Panc1 (cell line): ENCODE data around the gene ORC3.
"Not testable (repeated sequence)": the region's sequence is repeated elsewhere in the genome, so short reads cannot be mapped to it uniquely, and the experiment has no call there.

Experiments used
- CTCF ChIP-seq: fragments of 450-650 bp; IDR thresholded peaks from 2 replicates; pipeline ENCODE4 v1.5.1; 2017; ENCODE audit warnings: mild to moderate bottlenecking
- POLR2AphosphoS5 ChIP-seq: IDR thresholded peaks from 2 replicates; pipeline ENCODE4 v1.6.1; 2012; ENCODE audit warnings: mild to moderate bottlenecking, low read depth, low read length, moderate library complexity
- SIN3A ChIP-seq: IDR thresholded peaks from 2 replicates; pipeline ENCODE4 v1.6.1; 2012; ENCODE audit warnings: low read depth, mild to moderate bottlenecking, low read length, moderate library complexity, borderline replicate concordance; ENCODE audit not compliant: insufficient read depth
- TF ChIP-seq, protein P1 (sequence below), 2 experiments: IDR thresholded peaks; 2 replicates each; pipeline ENCODE4 v1.6.1; 2011 to 2012; ENCODE audit warnings: low read depth in 2 of 2, control low read depth in 1 of 2, low read length in 1 of 2, mild to moderate bottlenecking in 1 of 2, moderate library complexity in 1 of 2; ENCODE audit not compliant: insufficient read depth in 1 of 2

GRCh38 chr6:87687893-87688292 lies 98.0 kb downstream of the ORC3 start:
- TF ChIP-seq, protein P1, sequence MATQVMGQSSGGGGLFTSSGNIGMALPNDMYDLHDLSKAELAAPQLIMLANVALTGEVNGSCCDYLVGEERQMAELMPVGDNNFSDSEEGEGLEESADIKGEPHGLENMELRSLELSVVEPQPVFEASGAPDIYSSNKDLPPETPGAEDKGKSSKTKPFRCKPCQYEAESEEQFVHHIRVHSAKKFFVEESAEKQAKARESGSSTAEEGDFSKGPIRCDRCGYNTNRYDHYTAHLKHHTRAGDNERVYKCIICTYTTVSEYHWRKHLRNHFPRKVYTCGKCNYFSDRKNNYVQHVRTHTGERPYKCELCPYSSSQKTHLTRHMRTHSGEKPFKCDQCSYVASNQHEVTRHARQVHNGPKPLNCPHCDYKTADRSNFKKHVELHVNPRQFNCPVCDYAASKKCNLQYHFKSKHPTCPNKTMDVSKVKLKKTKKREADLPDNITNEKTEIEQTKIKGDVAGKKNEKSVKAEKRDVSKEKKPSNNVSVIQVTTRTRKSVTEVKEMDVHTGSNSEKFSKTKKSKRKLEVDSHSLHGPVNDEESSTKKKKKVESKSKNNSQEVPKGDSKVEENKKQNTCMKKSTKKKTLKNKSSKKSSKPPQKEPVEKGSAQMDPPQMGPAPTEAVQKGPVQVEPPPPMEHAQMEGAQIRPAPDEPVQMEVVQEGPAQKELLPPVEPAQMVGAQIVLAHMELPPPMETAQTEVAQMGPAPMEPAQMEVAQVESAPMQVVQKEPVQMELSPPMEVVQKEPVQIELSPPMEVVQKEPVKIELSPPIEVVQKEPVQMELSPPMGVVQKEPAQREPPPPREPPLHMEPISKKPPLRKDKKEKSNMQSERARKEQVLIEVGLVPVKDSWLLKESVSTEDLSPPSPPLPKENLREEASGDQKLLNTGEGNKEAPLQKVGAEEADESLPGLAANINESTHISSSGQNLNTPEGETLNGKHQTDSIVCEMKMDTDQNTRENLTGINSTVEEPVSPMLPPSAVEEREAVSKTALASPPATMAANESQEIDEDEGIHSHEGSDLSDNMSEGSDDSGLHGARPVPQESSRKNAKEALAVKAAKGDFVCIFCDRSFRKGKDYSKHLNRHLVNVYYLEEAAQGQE (IDR thresholded peaks at IDR 0.05; ENCODE audit: insufficient read depth in 1 of 2, low read depth in 2 of 2, low read length in 1 of 2) = not testable (repeated sequence)
- TF ChIP-seq CTCF, POLR2AphosphoS5, SIN3A: not testable (repeated sequence)
